Ramos (cell line): ENCODE data around the gene LKAAEAR1.
"Not testable (repeated sequence)": the region's sequence is repeated elsewhere in the genome, so short reads cannot be mapped to it uniquely, and the experiment has no call there.

ENCODE experiments used
- in situ Hi-C: fragments of 300-500 bp; cut with MboI; formaldehyde crosslinking; loops from one replicate; pipeline ENCODE4 v1.14.3; 2022; ENCODE audit warnings: low sequenced_read_pairs; ENCODE audit not compliant: unreplicated experiment

LKAAEAR1 gene

GRCh38 chr20:64083804-64084684, at the start of gene LKAAEAR1:
Gene LKAAEAR1 (minus strand): TSS chr20:64084398. CDS start chr20:64084219, 179 bp downstream.
- in situ Hi-C loops, result no loop called here

- in situ Hi-C loops, result no loop called here
These were observed 47.2 kb upstream of the LKAAEAR1 start for GRCh38 chr20:64131406-64131805.

- in situ Hi-C loops, result no loop called here
These were observed 46.7 kb upstream of the LKAAEAR1 start for GRCh38 chr20:64130876-64131275.

- in situ Hi-C loops, result no loop called here
These were observed 46.1 kb upstream of the LKAAEAR1 start for GRCh38 chr20:64130271-64130670.

DNA sequence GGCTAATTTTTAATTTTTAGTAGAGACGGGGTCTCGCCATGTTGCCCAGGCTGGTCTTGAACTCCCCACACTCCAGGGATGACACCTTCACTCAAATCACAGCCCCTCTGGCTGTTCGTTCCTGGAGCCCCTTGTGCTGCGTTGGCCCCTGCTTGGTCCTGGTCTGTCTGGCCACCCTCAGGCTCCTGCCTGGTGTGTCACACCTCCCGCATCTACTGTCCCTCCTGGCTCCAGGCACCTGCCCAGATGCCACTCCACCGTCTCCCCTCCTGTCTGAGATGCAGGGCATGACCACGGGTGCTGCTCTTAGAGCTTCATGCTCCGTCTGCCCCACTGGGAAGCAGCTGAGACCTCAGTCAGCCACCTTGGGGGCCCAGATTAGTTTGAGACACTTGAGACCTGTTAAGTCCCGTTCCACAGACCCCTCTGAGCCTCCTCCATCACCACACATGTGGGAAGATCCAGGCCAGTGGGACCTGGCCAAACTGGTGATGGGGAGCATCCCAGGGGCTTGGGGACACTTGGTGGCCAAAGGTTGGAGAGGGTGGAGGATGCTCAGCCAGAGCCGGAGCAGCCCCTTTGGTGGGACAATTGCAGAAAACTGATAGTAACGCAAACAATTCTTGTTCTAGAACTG, 45.1 kb upstream of the LKAAEAR1 start:
- in situ Hi-C loops, result loop anchor here (10.0 kb wide), 1 partner anchor 84 kb away; the partner anchor contains the start of gene SOX18

GRCh38 chr20:64123517-64123916, 39.3 kb upstream of the LKAAEAR1 start:
- in situ Hi-C loops, result loop anchor here (10.0 kb wide), 1 partner anchor 79 kb away; the partner anchor contains the start of gene SOX18

DNA sequence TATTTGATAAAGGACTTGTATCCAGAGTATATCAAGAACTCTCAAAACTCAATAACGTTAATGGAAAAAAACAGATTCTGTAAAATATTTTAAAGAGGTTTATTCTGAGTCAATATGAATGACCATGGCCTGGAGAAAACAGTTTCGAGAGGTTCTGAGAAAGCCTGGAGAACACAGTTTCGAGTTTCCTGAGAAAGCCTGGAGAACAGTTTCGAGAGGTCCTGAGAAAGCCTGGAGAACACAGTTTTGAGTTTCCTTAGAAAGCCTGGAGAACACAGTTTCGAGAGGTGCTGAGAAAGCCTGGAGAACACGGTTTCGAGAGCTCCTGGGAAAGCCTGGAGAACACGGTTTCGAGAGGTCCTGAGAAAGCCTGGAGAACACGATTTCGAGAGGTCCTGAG, 38.7 kb upstream of the LKAAEAR1 start:
- in situ Hi-C loops, result loop anchor here (10.0 kb wide), 1 partner anchor 78 kb away; the partner anchor contains the start of gene SOX18

DNA sequence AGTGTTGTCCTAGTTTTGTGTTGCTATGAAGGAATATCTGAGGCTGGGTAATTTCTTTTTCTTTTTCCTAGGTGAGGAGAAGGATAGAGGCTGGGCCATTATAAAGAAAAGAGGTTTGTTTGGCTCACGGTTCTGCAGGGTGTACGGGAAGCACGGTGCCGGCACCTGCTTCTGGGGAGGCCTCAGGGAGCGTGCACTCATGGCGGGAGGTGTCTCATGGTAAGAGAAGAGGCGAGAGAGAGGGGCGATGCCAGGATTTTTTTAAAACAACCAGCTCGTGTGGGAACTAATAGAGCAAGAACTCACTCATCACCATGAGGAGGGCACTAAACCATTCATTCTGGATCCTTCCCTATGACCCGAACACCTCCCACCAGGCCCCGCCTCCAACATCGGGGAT, 37.4 kb upstream of the LKAAEAR1 start:
- in situ Hi-C loops, result loop anchor here (10.0 kb wide), 1 partner anchor 77 kb away; the partner anchor contains the start of gene SOX18

DNA sequence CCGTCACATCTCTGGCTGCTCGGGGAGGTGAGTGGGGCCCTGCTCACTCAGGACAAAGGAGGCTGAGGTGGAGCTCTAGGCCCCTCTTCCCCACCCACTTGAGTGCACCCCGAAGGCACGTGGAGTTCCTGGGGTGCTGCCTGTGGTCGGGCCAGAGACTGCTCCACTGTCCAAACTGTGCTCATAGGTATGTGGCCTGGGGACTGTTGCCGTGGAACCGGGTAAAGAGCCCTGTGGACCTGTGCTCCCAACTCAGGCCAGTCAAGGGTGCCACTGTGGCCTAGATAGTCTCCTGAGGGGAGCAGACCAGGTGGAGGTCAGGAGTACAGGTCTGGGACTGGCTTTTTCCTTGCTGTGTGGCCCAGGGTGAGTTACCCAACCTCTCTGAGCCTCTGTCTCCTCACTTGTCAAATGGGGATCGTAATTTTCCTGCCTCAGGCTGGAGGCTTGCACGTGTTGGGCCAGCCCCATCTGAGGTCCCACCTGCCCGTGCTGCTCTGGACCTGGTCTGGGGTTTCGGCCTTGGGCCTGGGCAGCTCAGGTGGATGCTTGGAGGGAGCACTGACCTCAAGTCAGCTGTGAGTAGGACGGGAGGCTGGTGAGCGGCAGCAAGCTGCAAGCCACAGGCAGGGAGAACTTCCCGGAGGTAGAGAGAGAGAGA, 35.6 kb upstream of the LKAAEAR1 start:
- in situ Hi-C loops, result loop anchor here (10.0 kb wide), 1 partner anchor 75 kb away; the partner anchor contains the start of gene SOX18

GRCh38 chr20:64119301-64119680, 35.1 kb upstream of the LKAAEAR1 start:
- in situ Hi-C loops, result no loop called here

DNA sequence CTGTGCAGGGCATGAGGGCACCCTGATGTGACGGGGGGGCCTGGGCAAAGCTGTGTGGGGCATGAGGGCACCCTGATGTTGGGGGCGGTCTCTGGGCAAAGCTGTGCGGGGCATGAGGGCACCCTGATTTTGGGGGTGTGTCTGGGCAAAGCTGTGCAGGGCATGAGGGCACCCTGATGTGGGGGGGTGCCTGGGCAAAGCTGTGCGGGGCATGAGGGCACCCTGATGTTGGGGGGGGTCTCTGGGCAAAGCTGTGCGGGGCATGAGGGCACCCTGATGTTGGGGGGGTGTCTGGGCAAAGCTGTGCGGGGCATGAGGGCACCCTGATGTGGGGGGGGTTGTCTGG, 33.2 kb upstream of the LKAAEAR1 start:
- in situ Hi-C loops, result not testable (repeated sequence)

- in situ Hi-C loops, result no loop called here
These were observed 32.6 kb upstream of the LKAAEAR1 start for GRCh38 chr20:64116541-64117431.

DNA sequence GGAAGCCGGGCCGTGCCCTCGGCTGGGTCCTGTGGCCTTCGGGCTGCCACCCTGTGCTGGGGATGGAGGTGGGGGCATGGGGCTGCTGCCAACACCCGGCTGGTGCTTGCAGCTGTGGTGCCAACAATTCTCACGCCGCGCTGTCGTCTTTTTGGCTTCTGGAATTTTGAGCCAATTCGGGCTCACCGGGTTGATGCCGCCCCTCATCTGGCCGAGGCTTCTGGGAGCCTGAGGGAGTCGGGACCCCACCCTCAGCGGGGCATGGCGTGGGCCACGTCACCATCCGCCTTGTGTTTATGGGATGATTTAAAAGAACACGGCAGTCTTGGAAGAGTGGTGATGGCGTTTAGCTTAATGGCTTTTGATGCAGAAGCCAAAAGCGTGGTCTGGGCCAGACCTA, 31.8 kb upstream of the LKAAEAR1 start:
- in situ Hi-C loops, result no loop called here

GRCh38 chr20:64115171-64115911, 31.1 kb upstream of the LKAAEAR1 start:
- in situ Hi-C loops, result no loop called here

DNA sequence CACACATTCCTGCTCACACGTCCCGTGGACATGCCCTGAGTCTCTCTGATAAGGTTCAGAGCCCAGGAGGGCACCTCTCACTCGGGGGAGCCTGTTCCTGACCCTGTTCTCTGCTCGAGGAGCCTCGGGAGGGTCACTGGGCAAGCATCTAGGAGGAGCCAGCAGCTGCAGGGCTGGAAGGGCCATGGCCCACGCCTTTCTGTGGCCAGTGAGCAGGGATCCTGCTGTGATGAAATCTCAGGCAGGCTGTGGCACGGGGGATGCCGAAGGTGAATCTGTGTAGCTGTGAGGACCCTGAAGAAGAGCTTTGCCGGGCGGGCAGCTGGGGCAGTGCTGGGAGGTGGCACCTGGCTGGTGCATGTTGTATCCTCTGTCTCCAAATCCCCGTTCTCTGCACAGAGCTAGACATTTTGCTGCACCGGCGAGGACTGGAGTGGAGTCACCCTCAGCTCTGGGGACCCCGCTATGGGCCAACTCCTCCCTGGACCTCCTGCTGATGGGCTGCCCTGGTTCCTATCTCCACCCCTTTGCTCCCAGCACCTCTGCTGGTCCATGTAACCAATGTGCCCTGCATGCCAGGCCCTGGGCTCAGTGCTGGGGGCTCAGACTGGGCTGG, 30.3 kb upstream of the LKAAEAR1 start:
- in situ Hi-C loops, result no loop called here

DNA sequence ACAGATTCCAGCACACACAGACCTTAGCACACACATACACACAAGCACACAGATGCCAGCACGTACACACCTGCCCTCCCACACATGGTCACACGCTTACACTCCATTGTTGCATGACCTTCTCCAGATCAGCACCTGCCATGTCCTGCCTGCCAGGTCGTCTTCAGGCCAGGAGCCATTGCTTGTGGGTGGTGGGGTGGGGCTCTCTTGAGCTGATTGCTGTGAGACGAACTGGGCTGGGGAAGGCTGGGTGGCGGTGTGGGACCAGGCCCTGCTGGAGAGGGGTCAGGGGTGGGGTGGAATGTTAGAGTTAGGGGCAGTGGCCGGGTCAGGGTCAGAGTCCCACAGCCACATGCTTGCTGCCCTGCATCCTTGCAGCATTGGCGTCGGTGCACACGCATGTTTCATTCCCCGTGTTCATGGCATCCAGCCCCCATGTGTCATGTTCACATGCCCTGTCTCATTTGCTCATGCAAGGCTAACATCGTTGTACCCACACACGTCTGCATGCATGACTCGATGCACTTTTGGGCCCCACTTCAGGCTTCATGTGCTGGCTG, 29.7 kb upstream of the LKAAEAR1 start:
- in situ Hi-C loops, result no loop called here

DNA sequence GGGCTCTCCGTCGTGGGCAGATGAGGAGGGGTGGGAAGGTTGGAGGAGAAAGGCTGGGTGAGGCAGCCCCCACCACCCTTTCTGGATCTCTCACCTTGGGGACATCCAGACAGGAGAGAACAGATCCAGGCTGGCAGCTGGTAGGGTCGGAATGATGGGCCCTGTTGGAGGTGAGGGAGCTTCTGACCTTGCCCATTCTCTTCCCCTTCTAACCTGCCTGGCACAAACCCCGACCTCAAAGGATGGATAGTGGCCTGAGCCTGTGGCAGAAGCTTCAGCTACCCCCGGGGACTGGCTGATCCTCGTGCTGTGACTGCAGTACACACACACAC, 29.2 kb upstream of the LKAAEAR1 start:
- in situ Hi-C loops, result no loop called here

DNA sequence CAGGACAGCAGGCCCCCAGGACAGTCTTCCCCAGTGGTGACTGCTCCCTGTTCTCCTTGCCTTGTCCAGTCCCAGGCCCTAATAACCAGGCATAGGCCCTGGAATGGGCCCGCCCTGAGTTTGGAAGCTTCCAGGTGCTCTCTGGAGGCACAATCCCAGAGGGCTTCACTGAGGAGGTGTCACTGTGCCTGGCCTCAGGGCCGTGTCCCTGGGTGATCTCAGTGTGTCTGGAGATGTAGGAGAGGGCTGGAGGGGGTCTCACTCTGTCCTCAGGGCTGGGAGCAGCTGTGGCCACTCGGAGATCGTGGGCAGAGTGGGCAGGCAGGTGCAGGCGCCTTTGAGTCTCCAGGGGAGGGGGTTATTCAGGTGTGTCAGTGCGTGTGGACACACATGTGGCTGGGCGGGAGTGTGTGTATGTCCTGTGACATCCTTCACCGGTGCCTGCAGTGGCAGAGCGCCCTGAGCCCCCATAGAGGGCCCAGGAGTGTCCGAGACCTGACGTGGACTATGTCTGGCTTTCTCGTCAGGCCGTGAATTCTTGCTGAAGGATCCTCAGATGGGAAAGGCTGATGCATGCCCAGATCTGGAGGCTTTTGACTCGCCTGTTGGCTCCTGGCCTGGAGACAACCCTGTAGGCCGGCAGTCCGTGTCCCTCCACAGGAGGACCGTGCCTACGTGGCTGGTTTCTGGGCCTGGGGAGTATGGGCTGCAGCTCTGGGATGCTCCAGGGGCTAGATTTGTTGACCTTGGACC, 28.7 kb upstream of the LKAAEAR1 start:
- in situ Hi-C loops, result no loop called here
